ENCODE data around the gene PPP6R1. TPM values are rescaled to one million over a fixed set of nuclear protein-coding genes. Genes with fewer than 3 reads are reported as not detected.
"Not testable (repeated sequence)": the region's sequence is repeated elsewhere in the genome, so short reads cannot be mapped to it uniquely, and the experiment has no call there.

Gene PPP6R1
- total RNA-seq, 2 donors from 2014 or later: 37.8 to 42.4 TPM

DNA sequence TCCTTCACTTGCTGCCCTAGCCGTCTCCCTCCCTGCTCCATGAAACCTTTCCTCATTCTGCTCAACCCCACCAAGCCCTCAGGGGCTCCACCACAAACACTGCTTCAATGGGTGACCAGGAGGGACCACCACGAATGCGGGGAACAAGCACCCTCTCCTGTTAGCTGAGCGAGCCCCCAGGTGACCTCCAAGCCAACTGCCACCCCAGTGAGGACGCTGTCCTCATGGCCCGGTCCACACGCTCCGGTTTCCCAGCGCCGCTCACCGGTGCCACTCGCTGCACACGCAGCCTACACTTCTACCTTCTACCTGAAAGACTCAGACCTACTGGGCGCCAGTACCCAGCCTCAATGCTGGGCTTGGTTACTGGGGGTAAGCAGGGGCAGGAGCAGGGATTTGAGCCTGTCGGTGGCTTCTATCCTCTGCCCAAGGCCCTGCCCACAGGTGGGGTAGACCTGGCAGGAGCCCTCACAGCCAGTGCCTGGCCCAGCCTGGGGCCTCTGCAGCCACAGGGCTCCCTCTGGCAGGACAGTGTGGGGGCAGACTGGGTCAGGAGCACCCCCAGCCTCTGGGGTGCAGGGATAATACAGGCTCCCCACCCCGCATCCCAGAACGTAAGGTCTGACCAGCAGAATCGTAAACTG is 29.6 kb downstream of the PPP6R1 start:
- intact Hi-C loops (cut with DNase I): no loop called here

DNA sequence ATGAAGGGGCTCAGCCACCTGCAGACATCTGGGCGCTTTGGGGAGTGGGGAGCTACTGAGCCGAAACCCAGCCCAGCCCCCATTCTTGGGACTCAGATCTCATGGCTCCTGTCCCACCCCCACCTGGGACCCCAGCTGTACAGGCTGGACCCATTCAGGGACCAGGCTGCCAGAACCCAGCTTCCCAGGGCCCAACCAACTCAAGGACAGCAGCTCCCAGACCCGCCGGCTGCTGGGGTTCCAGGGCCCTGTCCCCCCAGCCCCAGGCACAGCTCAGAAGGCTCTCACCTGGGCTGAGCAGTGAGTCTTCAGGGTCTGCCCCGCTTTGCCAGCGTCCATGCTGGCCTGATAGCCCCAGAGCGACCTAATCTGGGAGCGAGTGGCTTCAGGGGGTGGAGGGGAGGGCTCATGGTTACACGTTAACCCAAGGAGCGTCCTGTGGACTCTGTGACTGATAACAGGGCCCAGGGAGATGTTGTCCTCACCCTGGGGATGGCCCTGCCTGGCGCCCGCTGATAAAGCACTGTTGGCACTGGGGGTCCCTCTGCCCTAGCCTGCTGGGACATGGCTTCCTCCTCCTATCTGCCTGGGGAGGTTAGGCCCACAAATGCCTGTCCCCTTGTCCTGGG is 30.3 kb downstream of the PPP6R1 start, which contains the start of gene TMEM86B:
Gene TMEM86B, minus strand, starts transcription at position 361 of the 629 bp plus-strand sequence. Its CDS starts 22 bp downstream, at position 339.
- DNase-seq (no peak), ATAC-seq (peak; percentile 2 to 4)
- intact Hi-C loops (cut with DNase I): no loop called here

More for the DNA sequence above, 29.6 kb downstream of the PPP6R1 start:
- ATAC-seq (no peak), DNase-seq (no peak)

DNA sequence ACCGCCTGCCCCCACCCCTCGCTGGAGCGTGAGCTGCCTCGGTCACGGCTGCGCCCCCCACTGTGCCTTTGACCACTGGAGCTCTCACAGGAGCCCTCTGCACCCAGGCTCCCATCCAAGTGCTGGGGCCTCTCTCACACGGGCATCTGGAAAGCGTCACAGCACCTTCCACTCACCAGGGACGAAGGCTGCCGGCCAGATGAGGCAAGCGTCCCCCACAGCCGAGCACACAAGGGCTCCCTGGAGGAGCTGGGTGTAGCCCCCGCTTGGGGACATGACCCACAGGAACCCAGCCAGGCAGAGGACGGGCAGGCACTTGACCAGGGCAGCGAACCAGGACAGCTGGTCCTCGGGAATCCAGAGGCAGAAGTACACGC is 30.8 kb downstream of the PPP6R1 start:
- intact Hi-C loops (cut with DNase I): no loop called here

DNA sequence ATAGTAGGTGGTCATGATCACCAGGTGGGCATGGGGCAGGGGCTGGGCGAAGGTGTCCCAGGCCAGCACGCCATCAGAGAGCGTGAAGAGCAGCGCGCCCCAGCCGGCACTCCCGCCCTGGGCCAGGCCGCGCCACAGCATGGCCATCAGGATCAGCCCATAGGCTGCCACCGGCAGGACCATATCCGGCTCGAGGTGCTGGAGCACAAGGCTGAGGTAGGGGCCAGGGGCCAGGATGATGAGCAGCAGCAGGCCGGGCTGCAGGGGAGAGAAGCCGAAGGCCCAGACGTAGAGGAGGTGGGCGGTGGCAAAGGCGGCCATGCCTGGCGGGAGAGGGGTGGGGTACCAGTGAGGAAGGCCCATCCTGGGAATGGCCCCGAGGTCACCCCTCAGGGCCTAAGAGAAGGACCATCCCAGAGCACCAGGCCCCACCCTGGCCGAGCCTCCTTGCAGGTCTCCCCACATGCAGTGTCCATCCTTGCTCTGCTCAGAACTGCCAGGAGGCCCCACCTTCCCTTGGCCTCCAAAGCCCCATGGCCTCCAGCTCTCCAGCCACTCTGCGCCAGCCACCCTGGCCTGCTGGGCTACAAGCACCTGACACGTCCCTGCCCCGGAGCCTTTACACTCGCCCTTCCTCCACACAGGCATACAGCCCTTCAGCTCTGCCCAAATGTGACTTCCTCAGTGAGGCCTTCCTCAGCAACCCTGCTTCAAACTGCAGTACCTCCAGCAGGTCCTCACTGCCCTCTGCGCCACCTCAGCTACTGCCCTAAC is 31.4 kb downstream of the PPP6R1 start:
- ATAC-seq (peak; percentile 1 to 3), DNase-seq (no peak)
- intact Hi-C loops (cut with DNase I): no loop called here

More for the DNA sequence above, 30.8 kb downstream of the PPP6R1 start:
- DNase-seq: no peak
- ATAC-seq: peak; percentile 55 to 80

DNA sequence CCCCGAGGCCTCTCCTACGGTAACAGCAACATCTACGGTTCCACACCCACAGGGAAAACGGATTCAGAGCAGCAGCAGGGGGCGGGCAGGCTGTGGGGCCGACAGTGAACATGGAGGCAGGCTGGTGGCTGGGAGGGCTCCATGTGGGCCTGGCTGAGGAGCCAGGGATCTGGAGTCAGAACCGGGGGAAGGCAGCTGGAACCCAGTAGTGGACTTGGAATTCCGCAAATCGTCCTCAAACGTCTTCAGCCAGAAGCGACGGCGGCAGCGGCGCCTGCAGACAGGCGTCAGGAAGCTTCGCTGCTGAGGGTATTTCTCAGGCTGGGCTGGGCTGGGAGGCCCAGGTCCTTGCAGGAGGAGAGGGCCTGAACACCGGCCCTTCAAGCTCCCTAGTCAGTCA is 32.0 kb downstream of the PPP6R1 start:
- intact Hi-C loops (cut with DNase I): no loop called here
- ATAC-seq: no peak
- DNase-seq: no peak

DNA sequence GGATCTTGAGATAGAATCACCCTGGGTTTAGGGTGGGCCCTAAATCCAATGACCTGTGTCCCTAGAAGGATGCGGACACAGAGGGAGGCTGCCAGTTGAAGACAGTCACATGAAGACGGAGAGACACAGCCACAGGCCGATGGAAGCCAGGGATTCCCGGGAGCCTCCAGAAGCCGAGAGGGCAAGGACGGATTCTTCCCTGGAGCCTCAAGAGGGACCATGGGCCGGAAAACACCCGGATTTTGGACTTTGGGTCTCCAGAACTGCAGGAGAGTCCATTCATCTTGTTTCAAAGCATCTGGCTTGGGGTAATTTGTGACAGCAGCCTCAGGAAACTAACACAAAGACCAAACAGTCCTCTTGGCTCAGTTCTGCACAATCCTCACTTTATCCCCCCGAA is 32.5 kb downstream of the PPP6R1 start:
- no peak for ATAC-seq
- intact Hi-C loops (cut with DNase I): no loop called here
- DNase-seq: no peak

DNA sequence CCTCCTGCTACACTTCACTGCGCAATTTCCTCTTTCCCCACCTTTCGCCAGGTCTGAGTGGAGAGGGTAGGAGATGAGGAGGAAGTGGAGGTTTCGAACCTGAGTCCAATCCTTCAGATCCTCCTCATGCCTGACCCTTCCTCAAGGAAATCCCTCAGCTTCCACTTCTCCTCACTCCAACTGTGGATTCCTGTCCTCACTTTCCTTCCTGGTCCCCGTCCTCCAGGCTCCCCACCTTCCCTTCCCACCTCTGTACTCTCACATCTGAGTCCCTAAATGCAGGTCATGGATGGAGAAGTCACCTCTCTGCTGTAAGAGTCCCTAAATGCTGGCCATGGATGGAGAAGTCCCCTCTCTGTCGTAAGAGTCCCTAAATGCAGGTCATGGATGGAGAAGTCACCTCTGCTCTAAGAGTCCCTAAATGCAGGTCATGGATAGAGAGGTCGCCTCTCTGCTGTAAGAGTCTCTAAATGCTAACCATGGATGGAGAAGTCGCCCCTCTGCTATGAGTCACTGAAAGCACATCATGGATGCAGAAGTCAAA is 33.3 kb downstream of the PPP6R1 start:
- DNase-seq (no peak), ATAC-seq (no peak)
- intact Hi-C loops (cut with DNase I): no loop called here

DNA sequence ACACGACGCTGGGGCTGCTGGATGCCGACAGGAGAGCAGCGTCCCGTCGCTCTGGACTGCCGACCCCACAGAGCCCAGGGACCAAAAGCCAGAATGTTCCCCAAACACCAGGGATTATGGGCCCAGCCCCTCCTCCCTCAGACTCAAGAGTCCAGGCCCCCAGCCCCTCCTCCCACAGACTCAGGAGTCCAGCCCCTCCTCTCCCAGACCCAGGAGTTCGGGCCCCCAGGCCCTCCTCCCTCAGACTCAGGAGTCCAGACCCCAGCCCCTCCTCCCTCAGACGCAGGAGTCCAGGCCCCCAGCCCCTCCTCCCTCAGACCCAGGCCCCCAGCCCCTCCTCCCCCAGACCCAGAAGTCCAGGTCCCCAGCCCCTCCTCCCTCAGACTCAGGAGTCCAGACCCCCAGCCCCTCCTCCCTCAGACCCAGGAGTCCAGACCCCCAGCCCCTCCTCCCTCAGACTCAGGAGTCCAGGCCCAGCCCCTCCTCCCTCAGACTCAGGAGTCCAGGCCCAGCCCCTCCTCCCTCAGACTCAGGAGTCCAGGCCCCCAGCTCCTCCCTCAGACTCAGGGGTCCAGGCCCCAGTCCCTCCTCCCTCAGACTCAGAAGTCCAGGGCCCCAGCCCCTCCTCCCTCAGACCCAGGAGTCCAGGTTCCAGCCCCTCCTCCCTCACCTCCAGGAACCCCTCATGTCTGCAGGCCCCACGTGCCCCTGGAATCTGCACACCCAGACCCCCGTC is 34.0 kb downstream of the PPP6R1 start:
- ATAC-seq; intact Hi-C loops (cut with DNase I); DNase-seq: not testable (repeated sequence)

DNA sequence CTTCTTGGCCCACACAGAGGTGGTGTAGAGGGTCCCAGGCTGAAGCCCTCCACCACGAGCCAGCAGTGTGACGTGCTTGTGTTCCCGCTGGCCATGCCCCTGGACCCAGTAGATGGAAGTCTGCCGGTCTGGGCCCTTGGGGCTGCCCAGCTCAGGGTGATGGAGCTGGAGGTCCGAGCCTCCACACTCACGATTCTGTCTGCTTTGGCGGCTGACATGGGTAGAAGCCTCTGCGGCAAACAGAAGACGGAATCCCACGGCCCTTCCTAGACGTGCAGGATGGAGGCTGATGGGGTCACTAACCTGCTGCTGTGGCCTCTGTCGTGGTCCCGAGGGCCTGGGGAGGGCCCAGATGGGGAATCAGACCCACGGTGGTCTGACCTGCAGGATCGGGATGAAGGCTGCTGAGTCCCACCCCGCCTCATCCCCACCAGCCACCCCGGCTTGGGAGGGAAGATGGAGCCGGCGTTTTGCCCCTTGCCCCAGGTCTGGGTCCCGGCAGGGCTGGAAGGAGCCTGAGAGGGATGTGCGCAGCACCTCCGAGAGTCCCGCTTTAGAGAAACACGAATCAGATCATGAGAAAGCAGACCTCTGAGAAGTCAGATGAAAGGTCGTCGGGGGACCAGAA is 34.7 kb downstream of the PPP6R1 start:
- intact Hi-C loops (cut with DNase I): no loop called here
- ATAC-seq (no peak), DNase-seq (no peak)

DNA sequence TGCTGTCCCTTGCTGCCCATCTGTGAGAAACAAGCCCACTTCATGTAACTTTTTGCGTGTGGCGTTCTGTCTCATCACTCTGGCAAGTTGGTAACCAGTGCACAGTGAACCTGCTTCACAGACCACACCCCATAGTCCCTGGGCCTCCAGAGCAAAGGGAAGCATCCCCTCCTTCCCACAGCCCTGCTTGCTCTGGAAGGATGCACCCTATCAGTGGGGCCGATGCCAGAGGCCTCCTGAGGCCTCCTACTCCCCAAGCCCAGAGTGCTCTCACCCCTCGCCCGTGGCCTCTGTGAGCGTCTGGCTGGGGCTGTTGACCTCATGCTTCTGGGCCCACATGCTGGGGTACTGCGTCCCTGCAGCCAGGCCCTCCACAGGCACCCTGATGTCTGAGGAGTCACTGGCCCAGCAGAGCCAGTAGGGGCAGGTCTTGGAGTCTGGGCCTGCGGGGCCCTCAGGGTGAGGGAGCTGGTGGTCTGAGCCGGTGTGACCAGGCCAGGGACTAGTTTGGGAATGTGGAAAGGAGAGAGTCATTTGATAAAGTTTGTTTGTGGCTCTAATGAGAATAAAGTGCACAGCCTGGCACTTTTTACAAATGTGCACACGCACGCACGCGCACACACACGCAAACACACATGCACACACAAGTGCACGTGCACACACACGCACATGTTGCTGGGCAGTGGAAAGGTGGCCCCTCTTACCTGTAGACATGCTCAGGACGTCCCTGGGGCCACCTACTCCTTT is 35.4 kb downstream of the PPP6R1 start:
- intact Hi-C loops (cut with DNase I): no loop called here
- no peak for DNase-seq
- ATAC-seq: no peak

DNA sequence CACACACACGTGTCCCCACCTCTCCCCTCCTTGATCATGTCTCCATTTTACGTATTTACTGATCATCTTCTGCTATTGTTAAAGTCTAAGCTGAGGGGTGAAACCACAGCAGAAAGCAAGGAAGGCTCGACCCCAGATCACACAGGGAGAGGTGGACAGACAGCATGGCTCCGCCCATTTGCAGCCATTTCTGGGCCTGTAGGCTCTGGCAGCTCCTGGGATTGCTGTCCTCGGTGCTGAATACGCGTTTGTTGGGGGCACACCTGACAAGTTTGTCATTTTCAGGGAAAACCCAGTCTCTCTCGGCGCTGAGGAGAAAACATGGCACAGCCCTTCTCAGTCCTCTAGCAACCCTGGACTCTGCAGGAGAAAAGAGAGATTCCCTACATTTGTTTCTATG is 38.3 kb downstream of the PPP6R1 start:
- intact Hi-C loops (cut with DNase I): no loop called here
- no peak for ATAC-seq

DNA sequence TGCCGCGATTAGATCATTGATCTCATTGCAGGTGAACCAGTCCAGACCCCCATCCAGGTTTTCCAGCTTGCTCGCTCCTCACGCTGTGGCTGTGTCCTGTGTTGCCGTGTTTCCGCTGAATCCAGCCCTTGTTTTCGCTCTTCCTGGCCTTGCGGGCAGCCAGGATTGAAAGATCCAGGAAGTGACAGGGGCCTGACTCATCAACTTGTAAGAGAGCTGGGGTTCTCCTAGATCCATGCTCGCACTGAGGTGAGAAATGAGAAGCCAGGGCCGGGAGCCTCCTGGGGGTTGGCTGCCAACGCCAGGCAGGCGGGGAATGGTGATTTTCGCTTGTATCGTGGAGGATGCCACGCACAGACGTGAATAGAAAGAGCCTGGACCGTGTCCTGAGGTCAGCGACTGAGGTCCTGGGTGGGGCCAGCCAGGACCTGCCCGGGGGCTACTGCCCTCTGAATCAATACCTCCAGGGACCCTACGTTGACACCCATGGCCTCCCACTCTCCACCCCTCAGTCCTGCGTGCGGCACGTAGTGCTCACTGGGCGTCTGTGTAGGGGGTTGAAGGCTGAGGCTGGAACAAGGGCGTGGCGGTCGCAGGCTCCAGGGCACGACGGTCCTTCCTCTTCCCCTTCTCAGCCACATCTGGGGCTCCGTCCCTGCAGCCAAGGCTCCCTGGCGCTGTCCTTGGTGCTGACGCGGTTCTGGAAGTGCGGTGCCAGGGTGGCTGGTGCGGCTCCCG is 42.2 kb downstream of the PPP6R1 start:
- DNase-seq (peak; percentile 86), ATAC-seq (peak; percentile 81 to 95)
- intact Hi-C loops (cut with DNase I): loop anchor here in 1 of 2 donors (10.0 kb wide), 1 partner anchor 48 kb away; no protein-coding TSS in a partner anchor

More for the DNA sequence above, 38.3 kb downstream of the PPP6R1 start:
- DNase-seq: no peak

DNA sequence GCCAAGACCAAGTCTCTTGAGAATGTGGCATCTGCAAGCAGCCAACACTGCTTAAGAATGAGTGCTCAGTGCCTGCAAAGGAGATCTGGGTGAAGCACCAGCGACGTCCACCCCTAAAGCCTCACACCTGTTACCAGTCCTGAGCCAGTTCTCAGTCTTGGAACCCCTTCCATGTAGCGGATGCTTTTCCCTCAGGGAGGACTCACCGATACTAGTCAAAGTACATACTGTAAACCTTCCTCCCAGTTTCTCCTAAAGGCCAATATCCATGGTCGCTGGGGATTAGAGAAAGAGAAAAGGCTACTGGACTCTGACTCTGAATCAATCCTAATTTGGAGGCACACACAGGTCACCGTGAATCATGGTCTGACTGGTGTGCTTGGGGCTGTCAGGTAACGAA is 45.3 kb downstream of the PPP6R1 start:
- no peak for DNase-seq
- ATAC-seq: no peak
- intact Hi-C loops (cut with DNase I): loop anchor here in 1 of 2 donors (10.0 kb wide), 1 partner anchor 51 kb away; no protein-coding TSS in a partner anchor

DNA sequence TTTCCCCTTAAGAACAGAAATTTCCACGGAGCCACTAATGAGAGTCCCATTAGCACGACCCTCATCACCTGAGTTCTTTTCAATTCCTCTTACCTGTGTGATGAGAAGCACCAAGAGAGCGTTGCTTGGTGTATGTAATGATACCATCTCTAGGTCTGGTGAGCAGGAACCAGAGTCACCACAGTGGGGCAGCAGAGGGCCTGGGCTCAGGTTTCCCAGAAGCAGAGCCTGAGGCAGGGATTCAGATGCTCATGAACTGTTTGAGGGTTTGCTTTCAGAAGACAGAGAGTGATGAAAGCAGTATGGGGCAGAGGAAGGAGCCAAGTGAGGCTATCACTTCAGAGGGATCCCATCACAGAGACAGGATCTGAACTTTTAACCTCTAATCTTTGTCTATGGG is 46.4 kb downstream of the PPP6R1 start:
- ATAC-seq (no peak), DNase-seq (no peak)
- intact Hi-C loops (cut with DNase I): loop anchor here in 1 of 2 donors (10.0 kb wide), 1 partner anchor 52 kb away; no protein-coding TSS in a partner anchor

DNA sequence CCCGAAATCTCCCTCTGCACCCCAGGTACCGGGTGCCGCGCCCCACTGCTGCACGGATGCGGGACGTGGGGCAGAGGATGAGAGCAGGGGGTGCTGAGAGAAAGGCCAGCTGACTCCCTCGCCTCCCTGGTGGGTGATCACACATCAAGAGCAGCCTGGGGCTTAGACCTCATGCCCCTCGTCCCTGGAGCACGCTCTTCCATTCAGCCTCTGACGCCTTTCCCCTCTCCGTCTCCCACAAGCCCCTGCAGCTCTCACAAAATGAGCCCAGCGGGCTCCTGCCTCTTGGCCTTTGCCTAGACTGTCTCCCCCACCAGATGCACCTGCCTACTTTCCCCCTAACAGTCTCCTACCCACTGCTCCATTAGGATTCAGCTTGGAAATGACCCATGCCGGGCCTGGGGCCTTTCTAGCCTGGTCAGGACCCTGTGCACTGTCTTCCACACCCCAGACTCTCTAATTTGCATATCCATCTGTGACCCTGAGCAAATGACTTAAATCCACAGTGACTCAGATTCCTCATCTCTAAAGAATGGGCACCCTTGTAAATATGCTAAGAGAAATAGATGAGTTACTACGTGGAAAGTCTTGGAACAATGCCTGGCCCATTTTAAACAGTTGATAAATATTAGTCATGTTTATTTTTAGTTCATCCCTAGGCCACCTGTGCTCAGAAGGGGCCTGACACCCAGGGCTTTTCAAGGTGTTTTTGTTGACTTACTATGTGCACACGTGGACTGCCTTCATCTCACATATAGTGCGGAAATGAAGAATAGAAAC is 48.9 kb downstream of the PPP6R1 start:
- peak in 1 of 2 donors; percentile 67 for ATAC-seq
- intact Hi-C loops (cut with DNase I): loop anchor here in 1 of 2 donors (10.0 kb wide), 1 partner anchor 55 kb away; no protein-coding TSS in a partner anchor
- DNase-seq: no peak

All from left cardiac atrium (tissue), 4 donors.